Gastrocnemius medialis (tissue), 4 donors: ENCODE measurements around the gene RETREG1.

Experiments used
- POLR2A ChIP-seq, 2 donors: fragments of 450-650 bp; IDR thresholded peaks; one replicate each; pipeline ENCODE4 v1.6.1; 2017; ENCODE audit warnings: antibody characterized with exemption in 2 of 2, mild to moderate bottlenecking in 2 of 2, moderate library complexity in 2 of 2
- TF ChIP-seq, protein P1 (sequence below), 5 experiments: fragments of 450-650 bp in 3 of 5; fragments of 200-600 bp in 2 of 5; sonication (generic) in 2 of 5; IDR thresholded peaks in 4 of 5; conservative IDR thresholded peaks in 1 of 5; 1 replicate in 4 of 5; 2 replicates in 1 of 5; pipeline ENCODE4 v1.5.1; 2016 to 2019; ENCODE audit warnings: antibody characterized with exemption in 5 of 5, mild to moderate bottlenecking in 3 of 5, moderate library complexity in 3 of 5

DNA sequence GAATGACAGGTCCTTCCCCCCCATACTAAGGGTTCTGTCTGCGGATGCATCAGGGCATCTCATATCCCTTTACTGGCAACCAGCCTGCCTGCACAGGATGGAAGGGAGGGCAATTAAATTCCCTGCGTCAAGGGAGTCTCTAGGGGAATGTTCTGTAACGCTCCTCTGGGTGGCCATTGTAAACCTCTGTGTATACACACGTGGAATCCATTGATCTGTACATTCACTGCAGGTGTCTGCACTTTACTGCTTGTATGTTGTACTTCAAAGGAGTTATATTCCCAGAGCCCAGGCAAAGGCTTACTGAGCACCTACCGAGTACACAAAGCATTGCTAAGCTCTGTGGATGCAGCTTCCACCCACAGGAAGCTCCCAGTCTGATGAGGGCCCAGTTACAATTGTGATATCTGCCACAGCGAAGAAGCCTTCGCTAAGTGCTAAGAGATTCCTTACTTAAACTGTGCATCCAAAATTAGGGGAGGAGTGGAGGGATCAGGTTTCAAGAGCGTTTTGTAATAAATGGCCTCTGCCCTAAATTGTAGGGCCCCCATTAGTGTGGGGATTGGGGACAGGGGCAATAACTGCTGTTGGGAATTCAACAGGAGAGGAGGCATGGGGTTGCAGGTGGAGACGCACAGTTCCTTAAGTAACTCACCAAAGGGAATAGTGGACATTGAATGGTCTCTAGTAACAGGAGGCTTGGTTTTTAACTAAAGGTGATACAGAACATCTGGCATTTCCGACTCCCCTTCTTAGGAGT, 1.5 kb upstream of the RETREG1 start:
- TF ChIP-seq, protein P1, sequence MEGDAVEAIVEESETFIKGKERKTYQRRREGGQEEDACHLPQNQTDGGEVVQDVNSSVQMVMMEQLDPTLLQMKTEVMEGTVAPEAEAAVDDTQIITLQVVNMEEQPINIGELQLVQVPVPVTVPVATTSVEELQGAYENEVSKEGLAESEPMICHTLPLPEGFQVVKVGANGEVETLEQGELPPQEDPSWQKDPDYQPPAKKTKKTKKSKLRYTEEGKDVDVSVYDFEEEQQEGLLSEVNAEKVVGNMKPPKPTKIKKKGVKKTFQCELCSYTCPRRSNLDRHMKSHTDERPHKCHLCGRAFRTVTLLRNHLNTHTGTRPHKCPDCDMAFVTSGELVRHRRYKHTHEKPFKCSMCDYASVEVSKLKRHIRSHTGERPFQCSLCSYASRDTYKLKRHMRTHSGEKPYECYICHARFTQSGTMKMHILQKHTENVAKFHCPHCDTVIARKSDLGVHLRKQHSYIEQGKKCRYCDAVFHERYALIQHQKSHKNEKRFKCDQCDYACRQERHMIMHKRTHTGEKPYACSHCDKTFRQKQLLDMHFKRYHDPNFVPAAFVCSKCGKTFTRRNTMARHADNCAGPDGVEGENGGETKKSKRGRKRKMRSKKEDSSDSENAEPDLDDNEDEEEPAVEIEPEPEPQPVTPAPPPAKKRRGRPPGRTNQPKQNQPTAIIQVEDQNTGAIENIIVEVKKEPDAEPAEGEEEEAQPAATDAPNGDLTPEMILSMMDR (IDR thresholded peaks at IDR 0.05 in 4 of 5, conservative IDR thresholded peaks at IDR 0.05 in 1 of 5) = no peak
- no peak for TF ChIP-seq POLR2A (IDR thresholded peaks at IDR 0.05)
